IMR-90 (cell line): ENCODE measurements around the gene ADGRD1. TPM values are rescaled to one million over a fixed set of nuclear protein-coding genes. Genes with fewer than 3 reads are reported as not detected.

Experiments
- ATAC-seq: fragments of 200-7000 bp; cut with Tn5 transposase; 2 replicates; pipeline ENCODE4 v1.9.1; 2020; ENCODE audit warnings: low read depth, mild to moderate bottlenecking, moderate library complexity
- BruUV-seq: library from RNA; stranded (reverse); fragments of 400-500 nt; replicated peaks from 2 replicates; lab custom pipeline; 2021; lab: Mats Ljungman, UMichigan
- CTCF ChIA-PET: fragments of 300-600 bp; formaldehyde crosslinking; extraction: SDS; loops from one replicate; lab custom pipeline; 2021; ENCODE audit warnings: antibody characterized with exemption; lab: Yijun Ruan, JAX
- POLR2A ChIA-PET: fragments of 300-600 bp; sonication (Branson Sonifier 250); formaldehyde crosslinking; loops from one replicate; lab custom pipeline; 2022; ENCODE audit warnings: antibody characterized with exemption; ENCODE audit not compliant: unreplicated experiment; lab: Charles Lee
- DNase-seq: peaks from one replicate; pipeline ENCODE4 v3.0.0; 2013
- H2AFZ ChIP-seq: replicated peaks from 2 replicates; pipeline ENCODE3; 2013; ENCODE audit warnings: low read length, mild to moderate bottlenecking; ENCODE audit not compliant: poor library complexity
- H2AK5ac ChIP-seq: 2 replicates; pipeline ENCODE4 v1.6.1; 2013; ENCODE audit warnings: low read depth, low read length, inconsistent platforms
- H2AK9ac ChIP-seq: replicated peaks from 2 replicates; pipeline ENCODE3; 2013; ENCODE audit warnings: mild to moderate bottlenecking, low read depth, low read length, moderate library complexity; ENCODE audit not compliant: poor library complexity
- H2BK120ac ChIP-seq: 2 replicates; pipeline ENCODE4 v1.6.1; 2013; ENCODE audit warnings: low read depth, low read length, inconsistent platforms
- H2BK15ac ChIP-seq: 3 replicates; pipeline ENCODE4 v1.6.1; 2013; ENCODE audit warnings: low read depth, low read length, inconsistent platforms
- H2BK20ac ChIP-seq: 2 replicates; pipeline ENCODE4 v1.6.1; 2013; ENCODE audit warnings: low read depth, mild to moderate bottlenecking, inconsistent platforms, low read length, moderate library complexity
- H2BK5ac ChIP-seq: 2 replicates; pipeline ENCODE4 v1.6.1; 2013; ENCODE audit warnings: mild to moderate bottlenecking, low read depth, low read length, inconsistent platforms; ENCODE audit not compliant: poor library complexity, severe bottlenecking
- H3K14ac ChIP-seq: replicated peaks from 2 replicates; pipeline ENCODE4 v1.6.1; 2013; ENCODE audit warnings: low read depth, low read length, inconsistent platforms
- H3K18ac ChIP-seq: 2 replicates; pipeline ENCODE4 v1.6.1; 2013; ENCODE audit warnings: low read depth, low read length, control low read depth
- H3K23ac ChIP-seq: 2 replicates; pipeline ENCODE4 v1.6.1; 2013; ENCODE audit warnings: low read depth, low read length, inconsistent platforms
- H3K27ac ChIP-seq: 2 replicates; pipeline ENCODE4 v1.5.1; 2013; ENCODE audit warnings: mild to moderate bottlenecking, control low read depth, low read length; ENCODE audit not compliant: insufficient read depth
- H3K27me3 ChIP-seq: 2 replicates; pipeline ENCODE4 v1.6.1; 2013; ENCODE audit warnings: low read length; ENCODE audit not compliant: control insufficient read depth, insufficient read depth
- H3K36me3 ChIP-seq: 2 replicates; pipeline ENCODE4 v1.6.1; 2013; ENCODE audit warnings: low read length, mixed read lengths; ENCODE audit not compliant: control insufficient read depth, insufficient read depth
- H3K4ac ChIP-seq: 2 replicates; pipeline ENCODE4 v1.6.1; 2013; ENCODE audit warnings: low read depth, low read length, inconsistent platforms
- H3K4me1 ChIP-seq: 2 replicates; pipeline ENCODE4 v1.6.1; 2013; ENCODE audit warnings: low read length, mixed read lengths; ENCODE audit not compliant: control insufficient read depth, insufficient read depth
- H3K4me2 ChIP-seq: 2 replicates; pipeline ENCODE4 v1.6.1; 2013; ENCODE audit warnings: low read depth, mild to moderate bottlenecking, control low read depth, low read length, moderate library complexity
- H3K4me3 ChIP-seq: 2 replicates; pipeline ENCODE4 v1.5.1; 2013; ENCODE audit warnings: low read depth, mild to moderate bottlenecking, control low read depth, low read length, moderate library complexity; ENCODE audit not compliant: insufficient read depth
- H3K56ac ChIP-seq: 2 replicates; pipeline ENCODE4 v1.6.1; 2013; ENCODE audit warnings: low read length, inconsistent platforms; ENCODE audit not compliant: insufficient read depth; ENCODE audit errors: extremely low read depth
- H3K79me1 ChIP-seq, 2 experiments: 2 replicates each; pipeline ENCODE4 v1.6.1; 2013; ENCODE audit warnings: low read length in 2 of 2, inconsistent platforms in 1 of 2, low read depth in 1 of 2
- H3K9ac ChIP-seq: 2 replicates; pipeline ENCODE4 v1.6.1; 2013; ENCODE audit warnings: low read depth, low read length, control low read depth
- H3K9me1 ChIP-seq: 2 replicates; pipeline ENCODE4 v1.6.1; 2013; ENCODE audit warnings: low read length, inconsistent platforms; ENCODE audit not compliant: insufficient read depth
- H3K9me3 ChIP-seq: 2 replicates; pipeline ENCODE4 v1.6.1; 2013; ENCODE audit warnings: low read length; ENCODE audit not compliant: control insufficient read depth, insufficient read depth
- H4K20me1 ChIP-seq: 2 replicates; pipeline ENCODE4 v1.6.1; 2013; ENCODE audit warnings: low read length, inconsistent platforms; ENCODE audit not compliant: insufficient read depth
- H4K5ac ChIP-seq: 2 replicates; pipeline ENCODE4 v1.6.1; 2013; ENCODE audit warnings: mild to moderate bottlenecking, low read depth, low read length, control low read depth
- H4K8ac ChIP-seq, 2 experiments: 2 replicates each; pipeline ENCODE4 v1.6.1; 2013; ENCODE audit warnings: low read depth in 2 of 2, low read length in 2 of 2, control low read depth in 1 of 2, inconsistent platforms in 1 of 2
- H4K91ac ChIP-seq: 2 replicates; pipeline ENCODE4 v1.6.1; 2013; ENCODE audit warnings: low read depth, low read length, inconsistent platforms; ENCODE audit not compliant: insufficient read depth
- BHLHE40 ChIP-seq: fragments of 150-350 bp; IDR thresholded peaks from 2 replicates; pipeline ENCODE4 v1.6.1; 2016; ENCODE audit warnings: mild to moderate bottlenecking, low read depth, low read length
- CHD1 ChIP-seq: IDR thresholded peaks from 2 replicates; pipeline ENCODE4 v1.6.1; 2012; ENCODE audit warnings: low read depth, low read length, improper control_type of control experiment
- FOS ChIP-seq: fragments of 150-350 bp; IDR thresholded peaks from 2 replicates; pipeline ENCODE4 v1.6.1; 2016; ENCODE audit warnings: low read depth, low read length
- MAFK ChIP-seq: IDR thresholded peaks from 2 replicates; pipeline ENCODE4 v1.6.1; 2012; ENCODE audit warnings: low read depth, low read length, improper control_type of control experiment
- MAZ ChIP-seq: IDR thresholded peaks from 2 replicates; pipeline ENCODE4 v1.6.1; 2012; ENCODE audit warnings: low read depth, mild to moderate bottlenecking, low read length, improper control_type of control experiment, moderate library complexity, borderline replicate concordance
- NFE2L2 ChIP-seq: fragments of 150-350 bp; IDR thresholded peaks from 2 replicates; pipeline ENCODE4 v1.6.1; 2016; ENCODE audit warnings: low read depth, mild to moderate bottlenecking, low read length
- POLR2A ChIP-seq: IDR thresholded peaks from 2 replicates; pipeline ENCODE4 v1.6.1; 2012; ENCODE audit warnings: mild to moderate bottlenecking, low read depth, low read length
- RCOR1 ChIP-seq: IDR thresholded peaks from 2 replicates; pipeline ENCODE4 v1.6.1; 2012; ENCODE audit warnings: mild to moderate bottlenecking, low read length, improper control_type of control experiment; ENCODE audit not compliant: insufficient replicate concordance
- RFX5 ChIP-seq: IDR thresholded peaks from 2 replicates; pipeline ENCODE4 v1.8.0; 2012; ENCODE audit warnings: low read depth, mild to moderate bottlenecking, low read length, moderate library complexity
- SMC3 ChIP-seq: fragments of 150-350 bp; IDR thresholded peaks from 2 replicates; pipeline ENCODE4 v1.6.1; 2016; ENCODE audit warnings: low read depth, mild to moderate bottlenecking, antibody characterized with exemption, low read length, moderate library complexity
- WGBS, 2 experiments: methylation state at CpG; one replicate each; pipeline versions ENCODE4 v1.1.5 to v1.1.7; 2013; ENCODE audit warnings: missing lambda C conversion rate in 2 of 2; ENCODE audit not compliant: insufficient read length in 1 of 2; ENCODE audit errors: extremely low coverage in 2 of 2; 5-methylcytosine and 5-hydroxymethylcytosine counted together
- dilution Hi-C: fragments of 300-500 bp; cut with HindIII; formaldehyde crosslinking; loops from one replicate; pipeline ENCODE4 v1.14.3; 2018; ENCODE audit warnings: low sequenced_read_pairs; ENCODE audit not compliant: unreplicated experiment
- in situ Hi-C: fragments of 300-500 bp; cut with MboI; formaldehyde crosslinking; loops from 3 replicates; pipeline ENCODE4 v1.14.3; 2019; ENCODE audit warnings: low sequenced_read_pairs, inconsistent platforms, mixed read lengths
- intact Hi-C: fragments of 100-400 bp; cut with micrococcal nuclease; formaldehyde crosslinking; loops from 2 replicates; pipeline ENCODE4 v1.10.0; 2022
- polyA plus RNA-seq, 3 experiments: library from polyadenylated mRNA; depleted of rRNA; stranded (reverse); fragments of >200 nt; gene quantifications; 2 replicates each; pipeline ENCODE4 v1.2.3, GENCODE V29; 2012; ENCODE audit warnings: low replicate concordance in 1 of 3
- total RNA-seq: library from RNA; depleted of rRNA; stranded (reverse); fragments of >200 nt; gene quantifications from 2 replicates; pipeline ENCODE4 v1.2.3, GENCODE V29; 2012
- TF ChIP-seq, protein P1 (sequence below): fragments of 150-350 bp; IDR thresholded peaks from 2 replicates; pipeline ENCODE4 v1.6.1; 2016; ENCODE audit warnings: low read depth, mild to moderate bottlenecking, low read length, moderate library complexity, borderline replicate concordance
- TF ChIP-seq, protein P2 (sequence below): fragments of 150-350 bp; IDR thresholded peaks from 2 replicates; pipeline ENCODE4 v1.6.1; 2017; ENCODE audit warnings: mild to moderate bottlenecking, antibody characterized with exemption, low read length, low read depth

Gene ADGRD1
- total and polyA plus RNA-seq, 2 of the 4 experiments (the other 2 are of a cell fraction), result not detected

DNA sequence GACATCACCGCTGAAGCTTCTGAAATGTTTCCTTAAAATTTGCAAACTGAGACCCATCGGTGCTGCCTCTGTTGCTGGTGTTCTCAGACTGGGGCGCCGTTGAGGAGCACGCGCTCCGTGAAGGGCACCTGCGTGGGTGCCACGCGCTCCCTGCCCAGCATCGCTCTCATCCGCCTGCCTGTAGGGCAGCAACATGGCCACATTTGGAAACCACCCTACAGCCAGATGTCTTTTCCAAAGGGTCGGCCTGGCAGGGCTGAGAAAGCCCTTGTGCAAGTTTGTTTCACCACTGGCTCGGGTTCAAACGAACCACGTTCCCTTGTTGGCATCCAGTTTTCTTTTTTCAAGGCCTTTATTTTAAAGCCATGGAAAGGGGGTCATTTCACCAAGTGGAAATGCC is 13.9 kb downstream of the ADGRD1 start:
- no peak overlapping the region for H2BK5ac ChIP-seq
- no peaks in the 10 kb centered on the region for H3K9me1 ChIP-seq
- peaks cover 6% of the 10 kb centered on the region for H3K9me3 ChIP-seq
- dilution Hi-C loops (no loop called here), intact Hi-C loops (no loop called here), in situ Hi-C loops (no loop called here)
- H2BK15ac ChIP-seq, result no peak overlapping the region
- no peak overlapping the region for H2AK5ac ChIP-seq
- H4K5ac ChIP-seq, result no peak overlapping the region
- TF ChIP-seq RCOR1 (no peak), FOS (no peak), MAFK (no peak), CHD1 (no peak), NFE2L2 (no peak), SMC3 (no peak), MAZ (no peak), RFX5 (no peak), BHLHE40 (no peak), POLR2A (no peak)
- TF ChIP-seq, protein P1, sequence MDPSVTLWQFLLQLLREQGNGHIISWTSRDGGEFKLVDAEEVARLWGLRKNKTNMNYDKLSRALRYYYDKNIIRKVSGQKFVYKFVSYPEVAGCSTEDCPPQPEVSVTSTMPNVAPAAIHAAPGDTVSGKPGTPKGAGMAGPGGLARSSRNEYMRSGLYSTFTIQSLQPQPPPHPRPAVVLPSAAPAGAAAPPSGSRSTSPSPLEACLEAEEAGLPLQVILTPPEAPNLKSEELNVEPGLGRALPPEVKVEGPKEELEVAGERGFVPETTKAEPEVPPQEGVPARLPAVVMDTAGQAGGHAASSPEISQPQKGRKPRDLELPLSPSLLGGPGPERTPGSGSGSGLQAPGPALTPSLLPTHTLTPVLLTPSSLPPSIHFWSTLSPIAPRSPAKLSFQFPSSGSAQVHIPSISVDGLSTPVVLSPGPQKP, result no peak
- TF ChIP-seq, protein P2, sequence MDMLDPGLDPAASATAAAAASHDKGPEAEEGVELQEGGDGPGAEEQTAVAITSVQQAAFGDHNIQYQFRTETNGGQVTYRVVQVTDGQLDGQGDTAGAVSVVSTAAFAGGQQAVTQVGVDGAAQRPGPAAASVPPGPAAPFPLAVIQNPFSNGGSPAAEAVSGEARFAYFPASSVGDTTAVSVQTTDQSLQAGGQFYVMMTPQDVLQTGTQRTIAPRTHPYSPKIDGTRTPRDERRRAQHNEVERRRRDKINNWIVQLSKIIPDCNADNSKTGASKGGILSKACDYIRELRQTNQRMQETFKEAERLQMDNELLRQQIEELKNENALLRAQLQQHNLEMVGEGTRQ, result no peak
- DNase-seq (no peak), ATAC-seq (no peak)
- no peaks in the 10 kb centered on the region for H3K27me3 ChIP-seq
- no peak overlapping the region for H3K18ac ChIP-seq
- no peak overlapping the region for H2AK9ac ChIP-seq
- no peaks in the 10 kb centered on the region for H3K36me3 ChIP-seq
- no peaks in the 10 kb centered on the region for H3K79me1 ChIP-seq
- no peak overlapping the region for H3K56ac ChIP-seq
- H3K4me3 ChIP-seq, result no peak overlapping the region
- H2BK120ac ChIP-seq, result no peak overlapping the region
- no peak overlapping the region for H4K91ac ChIP-seq
- 90% methylated on average over 12 of the region's 16 CpGs; no CpG with 5 or more reads in 1 of the 2 experiments for WGBS, 2 experiments
- no peak overlapping the region for H3K4me2 ChIP-seq
- H2AFZ ChIP-seq, result no peak overlapping the region
- H3K27ac ChIP-seq, result no peak overlapping the region
- H3K23ac ChIP-seq, result no peak overlapping the region
- no peak overlapping the region for H3K14ac ChIP-seq
- ChIA-PET CTCF (no interaction called here), POLR2A (no interaction called here)
- H4K20me1 ChIP-seq, result no peaks in the 10 kb centered on the region
- H3K9ac ChIP-seq, result no peak overlapping the region
- H3K4ac ChIP-seq, result no peak overlapping the region
- no peak overlapping the region for H2BK20ac ChIP-seq
- no peak overlapping the region for H4K8ac ChIP-seq
- no peaks in the 10 kb centered on the region for H3K4me1 ChIP-seq
- BruUV-seq, result no TSS peak
